Smooth muscle cell of the brain vasculature (primary cell): Measurements from ENCODE around the gene TNNC1.

Experiments used
- DNase-seq: peaks from one replicate; pipeline ENCODE4 v3.0.0-alpha.2; 2012; ENCODE audit warnings: low read depth, low spot score

Gene TNNC1

DNA sequence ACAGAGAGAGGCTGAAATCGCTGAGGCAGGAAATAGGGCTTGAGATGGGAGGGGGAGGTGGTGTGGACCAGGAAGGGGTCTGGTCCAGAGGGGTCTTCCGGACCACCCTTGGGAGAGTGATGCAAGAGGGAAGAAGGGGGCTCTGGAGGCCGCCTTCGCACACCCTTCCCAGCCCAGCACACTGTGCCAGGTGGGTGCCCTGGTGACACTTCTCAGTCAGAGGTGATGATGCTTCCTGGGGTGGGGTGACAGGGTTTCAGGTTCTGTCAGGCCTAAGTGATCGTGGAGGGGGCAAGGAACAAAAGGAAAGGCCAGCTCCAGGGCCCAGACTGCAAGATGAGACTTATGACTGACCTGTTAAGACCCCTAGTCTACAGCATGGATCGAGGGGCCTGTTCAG, 21.6 kb downstream of the TNNC1 start:
- DNase-seq: no peak

DNA sequence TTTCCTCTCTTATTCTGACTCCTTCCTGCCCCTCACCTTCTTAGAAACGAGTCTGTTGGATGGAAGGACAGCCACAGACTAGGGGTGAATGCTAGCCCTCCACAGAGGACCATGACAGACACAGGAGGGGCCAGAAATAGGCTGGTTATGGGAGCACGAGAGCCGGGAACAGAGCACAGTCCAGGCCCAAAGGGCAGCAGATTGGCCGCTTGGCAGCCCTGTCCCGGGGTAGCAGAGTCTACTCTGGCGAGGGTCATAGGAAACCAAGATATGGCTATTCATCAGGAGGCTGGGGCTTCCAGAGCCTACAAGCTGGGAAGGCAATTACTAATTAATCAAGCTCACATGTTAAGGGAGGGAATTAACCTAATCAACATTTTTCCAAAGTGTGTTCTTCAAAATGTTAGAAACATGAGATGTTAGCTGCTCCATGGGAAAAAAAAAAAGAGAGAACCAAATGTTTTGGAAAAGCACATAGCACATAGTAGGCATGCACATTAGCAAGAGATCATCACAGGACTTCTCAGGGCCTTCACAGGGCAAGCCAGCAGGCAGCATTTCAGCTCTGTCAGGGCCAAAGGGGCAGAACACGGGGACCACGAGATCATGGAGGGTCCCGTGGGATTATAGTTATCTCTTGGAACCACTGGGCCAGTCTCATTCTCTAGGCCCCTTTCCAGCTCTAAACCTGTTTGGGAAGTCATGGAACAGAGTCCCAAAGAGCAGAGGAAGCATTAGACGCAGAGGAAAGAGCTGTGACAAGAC, 22.2 kb downstream of the TNNC1 start:
- no peak for DNase-seq

DNA sequence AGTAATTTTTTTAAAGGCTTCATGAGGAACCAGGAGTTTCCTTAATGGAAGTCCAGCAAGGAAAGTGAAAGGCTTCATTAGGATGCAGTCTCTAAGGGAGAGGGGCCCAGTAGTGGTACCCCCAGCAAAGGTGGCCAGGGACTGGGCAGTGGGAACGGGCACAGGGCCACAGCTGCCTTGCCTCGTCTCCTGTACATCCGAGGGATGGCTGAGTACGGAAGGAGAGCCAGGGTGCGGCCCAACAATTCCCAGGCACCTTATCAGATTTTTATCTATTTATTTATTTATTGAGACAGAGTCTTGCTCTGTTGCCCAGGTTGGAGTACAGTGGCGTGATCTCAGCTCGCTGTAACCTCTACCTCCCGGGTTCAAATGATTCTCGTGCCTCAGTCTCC, 23.4 kb downstream of the TNNC1 start:
- no peak for DNase-seq

DNA sequence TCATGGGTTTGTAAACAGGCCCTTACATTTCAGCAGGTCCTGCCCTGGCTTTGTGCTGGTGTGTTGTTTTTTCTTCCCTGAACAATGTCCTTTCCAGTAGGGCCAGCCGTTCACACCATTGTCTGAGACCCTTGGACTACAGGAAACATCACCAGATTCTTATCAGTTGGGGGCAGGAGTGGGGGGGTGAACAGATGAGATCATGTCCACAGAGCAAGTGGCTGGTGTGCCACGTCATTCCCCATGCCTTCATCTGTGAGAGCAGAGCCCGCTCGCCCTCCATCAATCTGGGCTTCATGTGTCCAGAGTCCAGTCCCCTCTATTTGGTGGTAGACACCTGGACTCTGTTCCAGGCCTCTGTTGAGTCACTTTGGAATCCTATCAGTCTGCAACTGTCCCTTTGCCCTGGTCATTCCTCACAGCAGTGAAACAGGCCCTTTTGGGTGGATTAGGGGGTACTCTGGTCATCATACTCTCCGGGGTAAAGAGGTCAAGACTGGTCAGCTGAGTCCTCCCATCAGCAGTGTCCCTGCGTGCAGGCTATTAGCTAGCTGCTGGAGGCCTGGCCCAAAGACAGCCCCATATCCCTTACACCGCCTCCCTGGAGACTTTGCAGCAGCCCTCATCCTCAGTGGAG, 23.9 kb downstream of the TNNC1 start:
- DNase-seq: no peak

DNA sequence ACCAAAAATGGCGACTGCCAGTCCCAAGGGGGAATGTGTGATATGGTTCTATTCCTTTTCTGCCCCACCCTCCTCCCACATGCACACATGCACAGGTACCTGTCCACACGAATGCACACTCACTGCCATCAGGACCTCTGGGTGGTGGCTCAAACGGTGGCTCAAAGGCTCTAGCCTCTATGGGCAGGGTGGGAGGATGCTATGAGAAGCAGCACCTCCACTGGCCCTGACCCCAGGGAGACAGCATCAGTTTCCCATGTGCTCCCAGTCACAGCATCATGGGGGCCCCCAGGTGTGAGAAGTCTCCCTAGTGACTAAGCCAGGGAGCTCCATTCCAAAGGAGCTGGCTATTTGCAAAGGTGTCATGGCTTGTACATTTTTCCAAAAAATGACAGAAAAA, 24.8 kb downstream of the TNNC1 start:
- DNase-seq: no peak

DNA sequence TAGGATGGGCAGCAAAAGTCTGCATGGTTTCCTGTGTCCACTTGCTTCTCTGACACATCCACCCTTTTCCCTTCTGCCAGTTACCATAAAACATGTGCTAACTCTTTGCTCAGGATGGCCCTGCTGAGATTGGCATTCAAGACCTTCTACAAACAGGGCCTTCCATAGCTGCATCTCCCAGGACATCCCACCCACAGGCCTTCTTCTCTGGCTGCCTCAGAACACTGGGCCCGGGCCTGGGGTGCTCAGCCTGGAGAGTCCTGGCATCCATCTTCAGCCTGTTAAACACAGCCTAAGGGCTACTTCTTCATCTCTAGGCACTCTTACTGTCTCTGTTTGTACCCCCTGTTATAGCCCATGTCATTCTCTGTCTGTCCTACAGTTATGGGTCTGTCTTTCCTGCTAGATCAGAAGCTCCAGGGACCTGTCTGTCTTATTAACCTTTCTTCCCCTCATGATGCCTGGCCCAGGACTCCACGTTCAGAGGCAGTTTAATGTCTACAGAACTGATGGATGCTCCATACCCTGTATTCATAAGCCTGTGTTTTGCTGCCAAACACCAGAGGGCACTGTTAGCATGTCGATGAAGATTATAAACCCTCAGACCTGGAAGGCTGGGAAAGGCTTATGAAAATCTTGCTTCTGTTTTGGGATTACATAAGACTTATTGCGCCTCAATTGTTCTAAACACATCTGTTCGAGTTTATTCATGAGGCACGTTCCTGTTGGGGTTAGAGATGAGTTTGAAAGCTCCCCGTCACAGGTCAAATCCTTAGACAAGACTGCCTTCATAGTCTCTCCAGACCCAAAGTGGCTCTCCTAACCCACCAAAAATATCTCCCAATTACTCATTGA, 25.5 kb downstream of the TNNC1 start:
- peak; percentile 51 for DNase-seq

DNA sequence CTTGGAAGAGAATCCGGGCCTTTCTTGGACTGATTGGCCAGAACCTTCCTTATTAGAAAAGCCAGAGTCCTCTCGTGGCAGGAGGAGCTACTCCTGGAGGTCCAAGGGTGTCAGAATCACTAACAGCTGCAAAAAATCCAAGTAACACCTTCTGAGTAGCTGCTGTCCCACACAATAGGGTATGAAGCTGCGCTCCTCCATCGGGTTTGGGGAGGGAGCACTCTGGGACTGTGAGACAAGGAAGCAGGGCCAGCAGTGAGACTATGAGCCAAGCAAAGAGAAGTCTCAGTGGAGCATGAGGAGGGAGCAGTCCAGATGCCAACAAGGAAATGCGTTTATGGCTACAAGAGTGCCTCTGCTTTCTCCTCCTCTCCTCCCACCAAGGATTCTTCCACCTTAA, 30.7 kb downstream of the TNNC1 start:
- no peak for DNase-seq

DNA sequence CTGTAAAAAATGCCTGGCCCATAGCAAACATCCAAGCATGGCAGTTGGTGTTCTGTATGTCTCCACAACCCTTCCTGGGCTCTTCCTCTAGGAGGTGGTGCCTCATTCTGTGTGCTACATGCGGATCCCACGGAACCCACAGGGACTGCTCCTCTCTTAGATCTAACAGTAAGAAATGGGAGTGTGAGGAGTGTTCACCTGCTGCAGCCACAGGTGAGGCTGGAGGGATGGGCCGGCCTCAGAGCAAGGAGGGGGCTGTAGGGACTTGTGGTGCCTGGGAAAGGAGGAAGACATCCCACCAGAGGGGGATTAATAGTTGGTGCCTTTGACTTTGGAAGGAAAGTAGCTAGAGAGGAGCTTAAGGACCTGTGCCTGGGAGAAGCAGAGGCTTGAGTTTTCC, 31.2 kb downstream of the TNNC1 start:
- DNase-seq: no peak

DNA sequence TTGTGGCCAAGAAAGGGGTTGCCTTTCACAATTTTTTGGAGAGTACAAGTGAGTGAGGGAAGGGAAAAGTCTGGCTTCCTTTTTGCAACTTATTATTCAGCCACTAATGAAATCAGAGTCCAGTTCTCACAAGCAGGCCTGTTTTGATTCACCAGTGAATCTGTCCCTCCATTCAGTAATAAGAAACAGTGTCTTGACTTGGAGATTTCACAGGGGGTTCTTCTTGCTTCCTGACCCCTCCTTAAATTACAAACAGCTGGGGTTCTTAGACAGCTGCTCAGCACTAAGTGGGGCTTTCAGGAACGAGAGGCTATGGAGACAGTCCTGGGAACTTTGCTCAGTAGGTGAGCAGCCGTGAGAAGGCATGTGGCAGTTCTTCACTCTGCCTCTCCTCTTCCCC, 33.5 kb downstream of the TNNC1 start:
- DNase-seq: no peak

DNA sequence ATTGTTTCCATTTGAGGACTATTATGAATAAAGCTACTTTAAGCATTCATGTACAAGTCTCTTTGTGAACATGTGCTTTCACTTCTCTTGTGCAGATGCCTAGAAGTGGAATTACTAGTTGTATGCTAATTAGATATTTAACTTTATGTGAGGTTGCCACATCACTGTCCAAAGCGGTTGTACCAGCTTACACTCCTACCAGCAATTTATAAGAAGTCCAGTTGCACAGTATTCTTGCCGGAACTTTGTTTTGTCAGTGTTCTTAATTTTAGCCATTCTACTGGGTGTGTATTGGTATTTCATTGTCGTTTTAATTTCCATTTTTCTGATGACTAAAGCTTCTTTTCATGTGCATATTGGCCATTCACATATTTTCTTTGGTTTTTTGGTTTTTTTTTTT, 38.0 kb downstream of the TNNC1 start:
- no peak for DNase-seq

DNA sequence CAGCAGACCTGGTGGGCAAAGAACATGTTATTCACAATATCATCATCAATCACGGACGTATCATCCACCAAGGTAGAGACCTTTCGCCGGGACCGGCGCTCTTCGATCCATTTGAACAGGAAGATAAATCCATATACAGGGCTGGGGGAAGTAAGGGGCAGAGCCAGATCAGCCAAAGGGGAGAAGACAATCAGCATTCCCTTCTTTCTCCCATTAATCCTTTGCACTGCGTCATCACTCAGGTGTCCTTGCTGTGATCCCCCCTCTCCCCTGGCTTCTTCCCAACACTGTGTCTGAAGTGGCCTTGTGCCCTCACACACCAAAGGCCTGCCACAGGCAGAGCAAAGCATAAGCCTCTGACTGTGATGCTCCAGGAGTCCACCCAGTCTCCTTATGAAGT, 45.4 kb downstream of the TNNC1 start:
- no peak for DNase-seq

DNA sequence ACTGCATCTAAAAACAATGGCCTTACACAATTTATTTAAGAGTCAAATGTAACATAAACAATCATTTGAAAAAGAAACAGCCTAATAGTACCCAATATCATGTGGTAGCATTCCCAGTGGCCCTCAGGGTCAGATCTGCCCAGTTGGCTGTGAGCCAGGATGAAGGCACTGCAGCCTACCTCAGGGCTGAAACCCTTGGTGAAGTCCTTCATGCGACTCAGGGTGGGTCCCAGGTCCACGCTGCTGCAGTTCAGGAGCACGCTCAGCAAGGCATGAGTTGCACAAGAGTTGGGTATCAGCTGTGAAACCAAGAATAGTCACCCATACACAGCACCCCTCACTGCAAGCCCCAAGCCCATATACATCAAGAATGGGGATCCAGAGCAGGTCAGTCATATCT, 46.1 kb downstream of the TNNC1 start:
- no peak for DNase-seq

DNA sequence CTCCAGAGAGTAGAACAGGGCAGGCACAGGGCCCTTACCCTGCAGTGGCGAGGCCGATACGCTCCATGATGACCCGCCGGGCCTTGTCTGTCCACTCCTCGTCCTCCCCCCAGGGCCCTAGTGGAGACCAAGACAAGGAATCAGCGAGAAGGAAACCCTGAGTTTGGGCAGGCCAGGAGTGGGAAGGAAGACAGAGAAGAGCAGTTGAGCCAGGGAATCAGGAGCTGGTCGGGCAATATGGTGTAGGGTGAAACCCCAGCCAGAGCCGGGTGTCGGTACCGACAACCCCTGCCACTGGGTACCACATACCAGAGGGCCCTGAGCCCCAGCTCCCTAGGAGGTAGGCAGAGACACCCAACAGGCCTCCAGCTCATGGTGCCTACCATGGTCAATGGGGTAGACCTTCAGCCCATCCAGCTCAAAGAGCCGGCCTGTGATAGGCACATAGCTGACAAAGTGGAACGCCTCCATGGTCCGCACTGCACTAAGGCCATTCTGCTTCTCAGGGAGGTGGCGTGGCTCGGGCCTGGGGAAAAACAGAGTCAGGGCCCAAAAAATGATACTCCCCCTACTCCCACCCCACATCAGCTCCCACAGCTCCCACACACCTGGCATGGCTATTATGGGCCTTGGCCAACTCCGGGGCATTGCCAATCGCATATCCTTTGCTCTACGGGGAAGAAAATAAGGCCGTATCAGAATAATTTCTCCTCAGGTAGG, 46.9 kb downstream of the TNNC1 start:
- DNase-seq: no peak

DNA sequence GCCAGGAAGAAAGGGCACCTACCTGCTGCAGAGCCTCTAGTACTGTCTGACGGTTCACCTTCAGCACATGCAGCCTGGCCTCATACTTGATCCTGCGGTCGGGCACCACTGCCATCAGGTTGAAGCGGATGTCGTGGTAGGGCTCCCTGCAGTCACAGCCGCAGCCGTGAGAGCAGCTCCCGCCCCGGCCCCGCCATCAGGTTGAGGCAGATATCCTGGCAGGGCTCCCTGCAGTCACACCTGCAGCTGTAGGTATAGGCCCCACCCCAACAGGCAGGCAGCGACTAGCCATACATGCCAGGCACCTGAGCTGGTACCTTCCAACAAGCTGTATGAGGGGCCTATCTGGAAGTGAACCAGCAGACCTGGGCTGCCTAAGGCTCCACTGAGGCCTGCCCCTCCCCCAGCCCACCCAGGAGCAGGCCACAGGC, 47.6 kb downstream of the TNNC1 start:
- DNase-seq: no peak

DNA sequence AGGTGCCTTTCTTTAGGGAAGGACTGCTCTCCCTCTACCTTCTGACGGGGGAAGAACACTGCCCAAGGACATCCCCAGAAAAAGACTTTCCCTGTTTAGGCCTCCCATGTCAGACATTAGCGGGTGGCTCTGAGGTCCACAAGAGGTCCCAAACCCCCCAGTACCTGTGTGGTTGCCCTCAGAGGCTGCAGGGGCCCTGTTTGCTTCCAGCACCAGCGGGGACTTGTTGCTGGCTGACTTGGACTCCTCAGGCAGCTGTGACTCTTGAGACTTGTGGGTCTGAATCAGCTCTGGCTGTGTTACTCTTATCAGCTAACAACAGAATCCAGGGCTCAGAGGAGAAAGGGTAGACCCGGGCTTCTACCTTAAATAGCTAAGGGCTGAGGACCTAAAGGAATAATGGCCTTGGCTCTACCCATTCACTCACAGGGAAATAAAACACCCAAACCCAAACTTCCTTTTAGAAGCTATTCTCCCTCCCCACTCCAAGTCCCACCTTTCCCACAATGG, 48.2 kb downstream of the TNNC1 start:
- DNase-seq: no peak

DNA sequence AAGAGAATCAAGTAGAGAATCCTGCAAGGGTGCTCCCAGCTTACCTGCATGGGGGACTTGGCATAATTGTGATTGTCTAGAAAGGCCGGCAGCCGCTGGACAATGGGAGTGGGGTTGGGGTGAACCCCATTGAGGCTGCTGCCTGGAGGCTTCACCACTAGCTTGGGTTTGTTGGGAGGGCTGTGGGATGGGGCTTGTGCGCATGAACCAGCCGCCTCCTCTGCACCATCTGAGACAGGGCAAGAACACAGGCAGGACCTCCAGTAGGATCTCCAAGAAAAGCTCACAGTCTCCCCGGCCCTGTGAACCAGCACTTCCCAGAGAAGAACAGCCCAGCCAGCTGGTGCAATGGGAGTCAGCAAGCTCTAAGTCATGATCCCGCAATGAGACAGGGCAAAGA, 48.8 kb downstream of the TNNC1 start:
- no peak for DNase-seq

DNA sequence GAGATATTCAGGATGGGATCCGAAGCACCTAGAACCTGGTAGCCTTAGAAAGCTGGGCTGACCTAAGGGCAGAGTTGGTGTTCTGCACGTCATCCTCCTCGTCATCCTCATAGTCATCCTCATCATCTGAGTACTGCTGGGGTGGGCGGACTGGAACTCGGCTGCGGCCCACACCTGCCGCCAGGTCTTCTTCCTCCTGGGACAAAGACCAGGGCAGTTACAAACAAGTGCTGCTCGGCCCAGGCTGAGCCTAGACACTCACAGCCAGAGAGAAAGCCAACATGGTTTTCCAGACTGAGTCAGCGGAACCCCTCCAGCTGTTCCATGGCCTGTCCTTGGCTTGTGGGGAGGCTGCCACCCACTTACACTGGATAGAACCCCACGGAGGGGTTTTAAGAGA, 49.5 kb downstream of the TNNC1 start:
- DNase-seq: no peak

DNA sequence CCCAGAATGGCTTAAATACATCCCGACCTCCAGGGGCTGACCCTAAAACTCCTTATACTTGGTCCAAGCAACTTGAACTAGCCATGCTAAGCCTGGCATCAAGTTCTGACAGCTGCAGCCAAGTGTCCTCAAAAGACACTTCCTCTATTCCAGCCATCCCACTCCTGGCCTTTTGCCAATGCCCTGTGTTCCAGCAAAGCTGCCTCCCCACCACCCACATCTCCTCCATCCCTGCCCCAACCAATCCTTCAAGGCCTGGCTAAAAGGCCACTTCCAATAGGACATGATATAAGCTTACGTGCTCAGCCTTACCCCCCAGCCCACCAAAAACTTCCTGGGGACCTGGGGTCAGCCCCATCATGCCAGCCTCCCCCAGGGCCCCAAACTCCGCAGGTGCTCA, 49.9 kb downstream of the TNNC1 start:
- no peak for DNase-seq

DNA sequence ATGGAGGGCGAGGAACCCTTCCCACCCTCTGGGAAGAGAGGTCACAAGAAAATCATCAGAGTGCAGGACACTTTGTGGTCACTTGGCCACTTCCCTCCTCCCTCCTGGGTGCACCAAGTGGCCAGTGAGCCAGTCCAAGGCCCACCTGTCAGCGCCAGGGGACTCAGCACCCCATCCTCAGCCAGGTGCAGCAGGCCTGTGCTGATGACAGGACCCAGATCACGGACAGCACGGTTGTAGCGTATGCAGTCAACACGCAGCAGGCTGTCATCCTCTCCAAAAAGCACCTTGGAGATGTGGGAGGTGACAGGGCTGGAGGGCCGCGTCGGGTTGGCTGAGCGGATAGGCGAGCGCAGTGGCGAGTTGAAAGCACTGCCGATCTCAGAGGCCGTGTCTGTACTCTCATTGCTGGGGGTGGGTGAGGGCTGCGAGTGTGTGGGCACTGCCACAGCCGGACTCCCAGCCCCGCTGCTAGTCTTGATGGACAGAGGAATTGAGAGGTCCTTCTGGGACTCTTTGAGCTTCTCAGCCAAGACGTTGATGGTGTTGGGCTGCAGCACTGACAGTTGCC, 50.5 kb downstream of the TNNC1 start:
- no peak for DNase-seq

DNA sequence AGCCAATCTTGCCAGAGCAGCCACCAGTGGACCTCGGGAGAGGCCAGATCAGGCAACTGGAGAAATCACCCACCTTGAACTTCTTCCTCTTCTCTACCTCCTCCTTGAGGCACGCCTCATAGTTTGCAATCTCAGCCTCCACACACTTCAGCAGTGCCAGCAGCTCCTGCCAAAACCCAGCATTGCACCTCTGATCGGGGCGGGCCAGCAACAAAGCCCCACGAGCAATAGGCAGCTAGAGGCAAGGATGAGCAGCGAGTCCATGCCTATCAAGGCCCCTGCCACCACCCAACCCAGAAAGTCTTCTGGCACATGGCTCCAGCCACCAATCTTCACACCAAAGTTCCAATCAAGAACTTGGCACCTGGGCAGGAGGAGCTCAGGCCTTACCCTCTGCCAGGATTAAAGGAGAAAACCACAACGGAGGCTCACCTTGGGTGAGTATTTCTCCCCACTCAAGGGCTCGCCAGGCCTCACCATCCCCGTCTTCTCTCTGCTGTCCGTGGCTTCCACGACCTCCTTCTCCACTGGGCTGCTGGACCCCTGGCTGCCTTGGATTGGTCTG, 51.1 kb downstream of the TNNC1 start:
- DNase-seq: no peak

DNA sequence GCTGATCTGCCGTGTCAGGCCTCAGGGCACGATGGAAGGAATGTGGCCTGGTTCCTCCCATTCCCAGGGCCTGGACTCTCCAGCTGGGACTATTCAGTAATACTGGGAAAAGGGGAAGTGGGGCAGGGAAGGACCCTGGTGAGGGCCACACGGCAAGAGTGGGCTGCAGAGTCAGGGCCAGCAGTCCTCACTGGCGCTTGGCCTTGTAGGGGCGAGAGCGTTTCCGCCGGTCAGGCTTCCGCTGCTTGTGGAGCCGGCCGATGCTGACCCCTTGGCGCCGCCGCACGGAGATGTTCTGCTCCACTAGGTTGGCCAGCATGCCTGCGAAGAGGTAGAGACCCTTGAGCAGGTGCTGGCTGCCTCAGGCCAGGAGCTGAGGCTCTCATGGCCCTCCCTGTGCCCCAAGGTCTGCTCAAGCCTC, 51.7 kb downstream of the TNNC1 start:
- DNase-seq: no peak
